H1 (cell line): Measurements from ENCODE around the gene SIGLEC6. TPM values are rescaled to one million over a fixed set of nuclear protein-coding genes. Genes with fewer than 3 reads are reported as not detected.

ENCODE experiments used
- CEBPB ChIP-seq: IDR thresholded peaks from 2 replicates; pipeline ENCODE4 v1.6.1; 2012; ENCODE audit warnings: low read depth, low read length
- RBBP5 ChIP-seq: IDR thresholded peaks from 2 replicates; pipeline ENCODE4 v1.7.1; 2012; ENCODE audit warnings: low read depth, mild to moderate bottlenecking, inconsistent platforms, low read length, moderate library complexity, borderline replicate concordance
- USF2 ChIP-seq: IDR thresholded peaks from 2 replicates; pipeline ENCODE4 v1.6.1; 2011; ENCODE audit warnings: low read length, improper control_type of control experiment
- polyA plus RNA-seq, 7 experiments: library from polyadenylated mRNA; depleted of rRNA in 3 of 7; stranded (reverse) in 5 of 7; unstranded in 2 of 7; fragments of >200 nt in 5 of 7; fragments of 200-250 nt in 2 of 7; gene quantifications; 1 replicate in 5 of 7; 2 replicates in 1 of 7; 4 replicates in 1 of 7; pipeline versions ENCODE4 v1.2.1 to v1.2.3, GENCODE V29; 2011 to 2013; ENCODE audit warnings: missing spikeins in 2 of 7, mixed read lengths in 2 of 7
- total RNA-seq: library from RNA; stranded (reverse); fragmentation: NEBNext Ultra II Directional; extraction: Animal tissue kit (Norgen Biotek cat#: 25700); gene quantifications from 2 replicates; pipeline ENCODE4 v1.2.1, GENCODE V29; 2021
- TF ChIP-seq, protein P1 (sequence below), 3 experiments: IDR thresholded peaks; 1 replicate in 2 of 3; 2 replicates in 1 of 3; pipeline versions ENCODE4 v1.5.1 to v1.6.1; 2011; ENCODE audit warnings: low read length in 3 of 3, mild to moderate bottlenecking in 3 of 3, inconsistent platforms in 2 of 3, low read depth in 1 of 3, moderate library complexity in 1 of 3; ENCODE audit not compliant: insufficient read depth in 1 of 3; ENCODE audit errors: control extremely low read depth in 1 of 3

Gene SIGLEC6
- total and polyA plus RNA-seq, 2 of the 8 experiments (the other 6 are each of a cell fraction or from before 2014, with no cell fraction given) = 0.05 TPM; not detected in 1

DNA sequence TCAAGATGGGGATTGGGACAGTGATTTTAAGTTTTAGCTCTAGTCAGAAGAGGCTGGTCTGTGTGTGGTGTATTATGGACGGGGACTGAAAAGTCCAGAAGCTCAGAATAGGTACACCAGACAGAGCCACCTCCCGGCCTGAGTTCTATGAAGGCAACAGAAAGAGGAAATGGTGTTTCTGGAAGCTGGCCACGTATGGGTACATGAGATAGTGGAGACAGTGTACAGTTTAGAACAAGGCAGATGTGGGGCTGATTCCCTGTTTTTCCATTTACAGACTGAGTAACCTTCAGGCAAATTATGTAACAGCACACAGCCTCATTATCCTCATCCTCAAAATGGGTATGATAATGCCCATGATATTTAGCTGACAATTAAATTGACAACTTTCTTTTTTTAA is 40.9 kb upstream of the SIGLEC6 start (continued):
- no peak for TF ChIP-seq USF2
- TF ChIP-seq, protein P1, sequence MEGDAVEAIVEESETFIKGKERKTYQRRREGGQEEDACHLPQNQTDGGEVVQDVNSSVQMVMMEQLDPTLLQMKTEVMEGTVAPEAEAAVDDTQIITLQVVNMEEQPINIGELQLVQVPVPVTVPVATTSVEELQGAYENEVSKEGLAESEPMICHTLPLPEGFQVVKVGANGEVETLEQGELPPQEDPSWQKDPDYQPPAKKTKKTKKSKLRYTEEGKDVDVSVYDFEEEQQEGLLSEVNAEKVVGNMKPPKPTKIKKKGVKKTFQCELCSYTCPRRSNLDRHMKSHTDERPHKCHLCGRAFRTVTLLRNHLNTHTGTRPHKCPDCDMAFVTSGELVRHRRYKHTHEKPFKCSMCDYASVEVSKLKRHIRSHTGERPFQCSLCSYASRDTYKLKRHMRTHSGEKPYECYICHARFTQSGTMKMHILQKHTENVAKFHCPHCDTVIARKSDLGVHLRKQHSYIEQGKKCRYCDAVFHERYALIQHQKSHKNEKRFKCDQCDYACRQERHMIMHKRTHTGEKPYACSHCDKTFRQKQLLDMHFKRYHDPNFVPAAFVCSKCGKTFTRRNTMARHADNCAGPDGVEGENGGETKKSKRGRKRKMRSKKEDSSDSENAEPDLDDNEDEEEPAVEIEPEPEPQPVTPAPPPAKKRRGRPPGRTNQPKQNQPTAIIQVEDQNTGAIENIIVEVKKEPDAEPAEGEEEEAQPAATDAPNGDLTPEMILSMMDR (IDR thresholded peaks at IDR 0.05; ENCODE audit: control extremely low read depth in 1 of 3, insufficient read depth in 1 of 3, low read depth in 1 of 3, low read length in 3 of 3) = no peak
- no peak for TF ChIP-seq CEBPB
- no peak for TF ChIP-seq RBBP5
- TF ChIP-seq, all 59 proteins: peak for 0
